Dedifferentiated amniotic fluid mesenchymal stem cell (primary cell): Measurements from ENCODE around the gene INTS6.
A peak's percentile ranks its signal among the peaks of the same experiment; 100 is the strongest.
"Not testable (repeated sequence)": the region's sequence is repeated elsewhere in the genome, so short reads cannot be mapped to it uniquely, and the experiment has no call there.

Source experiments
- DNase-seq: peaks from one replicate; pipeline ENCODE4 v3.0.0-alpha.2; 2016; ENCODE audit errors: extremely low spot score

The INTS6 gene

GRCh38 chr13:51453959-51454703 lies 1.3 kb upstream of the INTS6 start:
- no peak for DNase-seq

GRCh38 chr13:51453207-51453958 lies 547 bp upstream of the INTS6 start:
- peak; percentile 26 for DNase-seq

GRCh38 chr13:51451467-51452360 lies 1.1 kb downstream of the INTS6 start:
- DNase-seq = peak; percentile 63

- DNase-seq = no peak
Measured at GRCh38 chr13:51451134-51451466, 1.7 kb downstream of the INTS6 start.

GRCh38 chr13:51449018-51449417 lies 3.8 kb downstream of the INTS6 start:
- no peak for DNase-seq

GRCh38 chr13:51444922-51445321 lies 7.9 kb downstream of the INTS6 start:
- DNase-seq = peak; percentile 45

GRCh38 chr13:51440381-51440780 lies 12.5 kb downstream of the INTS6 start:
- DNase-seq = no peak

- DNase-seq = no peak
Measured at GRCh38 chr13:51437550-51438127, 15.2 kb downstream of the INTS6 start.

GRCh38 chr13:51435002-51435578 lies 17.7 kb downstream of the INTS6 start:
- peak; percentile 46 for DNase-seq

GRCh38 chr13:51432576-51432975 lies 20.3 kb downstream of the INTS6 start:
- no peak for DNase-seq

GRCh38 chr13:51426982-51427381 lies 25.9 kb downstream of the INTS6 start:
- DNase-seq = no peak

- DNase-seq = peak; percentile 33
Measured at GRCh38 chr13:51425410-51426042, 27.3 kb downstream of the INTS6 start.

GRCh38 chr13:51423766-51424165 lies 29.1 kb downstream of the INTS6 start:
- DNase-seq = no peak

- DNase-seq = no peak
Measured at GRCh38 chr13:51422484-51422883, 30.4 kb downstream of the INTS6 start.

GRCh38 chr13:51420681-51421490 lies 31.9 kb downstream of the INTS6 start:
- DNase-seq = no peak

- no peak for DNase-seq
Measured at GRCh38 chr13:51419001-51419636, 33.7 kb downstream of the INTS6 start.

GRCh38 chr13:51417716-51418115 lies 35.1 kb downstream of the INTS6 start:
- no peak for DNase-seq

- DNase-seq = no peak
Measured at GRCh38 chr13:51416107-51416506, 36.7 kb downstream of the INTS6 start.

- DNase-seq = not testable (repeated sequence)
Measured at GRCh38 chr13:51415339-51415738, 37.5 kb downstream of the INTS6 start.

GRCh38 chr13:51412431-51412830 lies 40.4 kb downstream of the INTS6 start:
- DNase-seq = no peak
